Amygdala (tissue), 56 donors: Measurements from ENCODE around the gene NECTIN4.

ENCODE experiments used
- DNase-seq, 56 donors: peaks; one replicate each; lab custom pipeline; 2025; lab: John Stamatoyannopoulos, UW

Gene NECTIN4

DNA sequence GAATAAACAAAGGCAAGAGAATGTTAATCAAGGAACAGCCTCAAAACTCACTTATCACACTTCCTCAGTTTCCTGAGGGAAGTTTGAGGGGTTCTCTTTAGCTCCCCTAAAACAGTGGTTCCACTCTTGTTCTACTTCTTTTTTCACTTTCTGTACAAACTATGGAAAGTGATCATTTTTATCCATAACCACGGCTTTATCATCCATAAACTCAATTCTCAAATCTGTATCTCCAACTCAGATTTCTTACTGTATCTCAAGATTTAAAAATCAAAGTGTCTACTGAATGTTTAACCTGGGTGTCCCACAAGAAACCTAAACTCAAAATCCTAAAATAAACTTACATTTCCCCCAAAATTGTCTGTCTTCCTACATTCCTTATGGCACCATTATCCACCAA, 24.6 kb upstream of the NECTIN4 start:
- DNase-seq: no peak

DNA sequence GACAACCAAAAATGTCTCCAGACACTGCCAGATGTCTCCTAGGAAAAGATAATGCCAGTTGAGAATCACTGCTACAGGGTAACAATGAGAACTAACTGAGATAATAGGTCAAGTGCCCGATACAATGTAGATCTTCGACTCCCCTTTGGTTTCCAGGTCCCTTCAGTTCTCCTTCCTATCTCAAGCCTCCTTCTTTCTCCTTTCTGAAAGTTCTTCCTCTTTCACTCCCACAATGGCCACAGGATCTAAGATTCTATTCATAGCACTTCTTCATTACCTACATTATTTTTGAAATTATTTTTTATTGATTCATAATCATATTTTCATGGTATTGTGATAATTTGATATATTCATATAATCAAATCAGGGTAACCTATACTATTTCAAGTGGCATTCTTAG, 22.2 kb upstream of the NECTIN4 start:
- DNase-seq: no peak

DNA sequence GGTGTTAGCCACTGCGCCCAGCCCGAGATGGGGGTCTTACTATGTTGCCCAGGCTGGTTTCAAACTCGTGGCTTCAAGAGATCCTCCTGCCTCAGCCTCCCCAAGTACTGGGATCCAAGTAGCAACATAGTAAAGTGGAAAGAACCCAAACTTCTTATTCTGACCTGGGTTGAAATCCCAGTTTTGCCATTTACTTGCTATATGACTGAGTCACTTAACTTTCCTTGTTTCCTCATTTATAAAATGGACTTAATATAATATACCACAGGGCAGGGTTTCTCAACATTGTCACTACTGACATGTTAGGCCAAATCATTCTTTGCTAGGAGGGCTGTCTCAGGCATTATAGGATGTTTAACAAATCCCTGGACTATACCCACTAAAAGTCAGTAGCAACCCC, 21.8 kb upstream of the NECTIN4 start:
- DNase-seq: no peak

DNA sequence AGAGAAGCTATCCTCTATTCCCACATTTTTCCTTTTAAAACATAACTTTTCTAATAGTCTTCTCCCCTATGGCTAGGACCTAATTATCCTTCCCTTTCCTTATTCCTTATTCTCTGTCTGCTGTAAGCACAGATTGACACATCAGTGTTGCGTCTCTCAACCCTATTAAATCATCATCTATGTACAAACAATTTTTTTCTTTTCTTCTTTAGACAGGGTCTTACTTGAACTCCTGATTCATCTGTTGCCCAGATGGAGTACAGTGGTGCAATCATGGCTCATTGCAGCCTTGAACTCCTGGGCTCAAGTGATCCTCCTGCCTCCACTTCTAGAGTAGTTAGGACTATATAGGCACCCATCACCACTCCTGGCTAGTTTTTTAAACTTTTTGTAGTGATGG, 17.1 kb upstream of the NECTIN4 start:
- DNase-seq: no peak

DNA sequence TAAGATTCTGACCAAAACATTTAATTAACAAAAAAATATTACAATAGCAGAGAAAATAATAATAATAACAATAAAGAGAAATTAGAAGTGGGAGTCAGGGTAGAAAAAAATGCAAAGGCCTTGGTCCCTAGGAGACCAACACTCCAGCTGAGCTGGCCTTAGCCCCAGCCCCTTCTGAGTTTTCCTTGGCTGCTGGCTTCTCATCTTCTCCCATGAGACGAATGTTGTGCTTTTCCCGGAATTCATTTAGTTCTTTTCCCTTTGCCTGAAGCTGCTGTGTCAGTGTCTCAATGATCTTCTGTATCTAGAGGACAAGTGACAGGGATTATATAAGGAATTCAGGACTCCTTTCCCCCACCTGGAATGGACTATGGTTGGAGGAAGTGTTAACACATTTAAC, 11.2 kb upstream of the NECTIN4 start:
- DNase-seq: no peak

DNA sequence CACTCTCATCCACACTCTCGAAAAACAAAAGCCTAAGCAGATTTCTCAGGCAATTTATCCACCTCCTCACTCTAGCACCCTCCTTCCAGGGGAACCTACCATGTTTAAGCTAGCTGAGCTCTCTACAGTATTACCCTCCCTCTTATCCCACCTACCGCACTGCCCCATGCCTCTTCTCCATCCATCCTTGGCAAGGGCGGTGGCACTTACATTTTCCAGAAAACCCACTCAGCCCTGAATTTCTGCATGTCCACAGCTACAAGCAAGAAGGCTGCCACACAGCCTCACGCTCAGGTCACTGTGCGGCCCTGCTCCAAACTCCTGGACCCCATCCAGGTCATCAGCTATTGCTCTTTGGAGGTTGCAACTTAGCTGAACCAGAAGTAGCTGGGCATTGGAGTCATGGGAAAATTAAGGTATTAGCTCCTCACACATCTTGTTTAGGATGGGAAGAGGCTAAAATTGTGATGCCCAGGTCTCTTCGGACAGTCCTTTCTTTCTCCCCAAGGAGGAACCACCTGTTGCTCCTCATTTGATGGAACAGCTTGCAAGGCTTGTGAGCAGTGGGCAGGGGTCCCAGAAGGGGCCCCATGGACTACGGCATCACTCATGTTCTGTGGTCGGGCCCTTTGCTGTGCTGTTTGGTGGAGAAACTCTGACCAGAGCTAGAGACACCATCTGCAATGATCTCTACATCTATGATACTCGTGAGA, 9.9 kb upstream of the NECTIN4 start:
- no peak for DNase-seq

DNA sequence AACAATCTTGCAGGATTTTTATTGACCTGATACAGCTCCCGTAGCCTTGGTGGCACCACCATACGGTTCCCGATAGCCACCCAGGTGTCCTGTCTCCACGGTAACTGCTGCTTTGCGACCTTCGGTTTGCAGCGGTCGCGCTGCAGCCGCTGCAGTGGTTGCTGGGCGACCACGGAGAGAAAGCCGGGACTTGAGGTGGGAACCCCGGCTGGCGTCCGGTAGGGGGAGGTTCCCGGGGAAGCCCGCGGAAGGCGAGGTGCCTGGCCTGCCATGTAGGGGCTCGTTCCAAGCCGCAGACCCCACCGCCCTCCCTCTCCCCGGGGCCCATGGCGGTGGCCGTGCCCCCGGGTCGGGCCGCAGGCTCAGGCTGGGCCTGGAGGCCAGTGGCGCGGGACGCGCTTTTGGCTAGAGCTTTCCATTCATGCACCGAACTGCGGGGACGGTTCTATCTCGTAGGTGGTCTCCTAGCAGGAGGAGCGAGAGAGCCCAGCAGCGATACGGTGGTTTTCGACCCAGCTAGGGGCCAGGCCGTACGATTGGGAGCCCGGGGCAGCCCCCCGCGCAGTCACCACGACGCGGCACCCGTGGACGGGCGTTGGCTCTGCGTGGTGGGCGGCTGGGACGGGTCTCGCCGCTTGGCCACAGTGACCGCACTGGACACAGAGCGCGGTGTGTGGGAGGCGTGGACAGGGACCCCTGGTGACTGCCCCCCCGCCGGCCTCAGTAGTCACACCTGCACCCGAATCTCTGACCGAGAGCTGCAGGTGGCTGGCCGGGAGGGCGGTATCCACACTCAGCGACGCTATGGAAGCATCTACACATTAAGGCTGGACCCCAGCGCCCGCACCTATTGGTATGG, 9.1 kb upstream of the NECTIN4 start, which contains the start of gene KLHDC9:
KLHDC9 (plus strand) TSS at position 152 of the 859 bp plus-strand sequence; CDS start at position 327, 175 bp downstream.
- DNase-seq: peak in 53 of 56 donors; percentile 16 to 85 (median 67)

DNA sequence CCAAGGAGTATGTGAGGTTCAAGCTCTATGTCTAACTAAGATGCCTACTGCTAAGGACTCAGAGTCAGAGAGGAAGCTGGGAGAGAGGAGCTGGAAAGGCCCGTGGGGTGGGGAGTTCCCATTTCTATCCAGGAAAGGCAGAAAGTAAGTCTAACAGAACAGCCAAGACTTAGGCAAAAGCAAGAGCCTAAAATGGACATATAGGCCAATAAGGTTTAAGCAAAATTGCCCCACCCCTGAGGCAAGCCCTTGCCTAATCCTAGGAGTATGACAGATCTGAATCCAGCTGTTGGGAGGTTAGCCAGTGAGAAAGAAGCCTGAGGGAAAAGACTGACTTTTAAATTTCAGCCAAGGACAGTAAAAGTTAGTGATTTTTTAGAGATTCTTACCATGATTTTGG, 7.2 kb upstream of the NECTIN4 start:
- DNase-seq: no peak

DNA sequence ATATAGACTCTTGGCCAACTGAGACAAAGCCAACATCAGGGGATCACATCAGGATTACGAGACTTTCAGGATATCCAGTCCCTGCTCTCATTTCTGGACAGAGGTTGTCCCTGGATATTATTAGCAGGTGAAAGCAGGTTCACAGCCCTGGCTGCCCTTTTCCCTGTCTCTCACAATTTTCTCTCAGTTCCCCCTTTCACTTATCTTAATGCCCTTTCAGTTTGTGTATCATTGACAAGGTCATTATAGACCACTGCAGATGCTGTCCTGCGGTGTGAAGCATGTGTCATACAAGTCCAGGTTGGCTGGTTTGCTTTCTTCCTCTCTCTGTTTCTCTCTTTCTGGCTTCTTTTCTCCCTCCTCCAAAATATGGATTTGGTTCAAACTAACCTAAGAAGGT, 6.7 kb upstream of the NECTIN4 start:
- no peak for DNase-seq

DNA sequence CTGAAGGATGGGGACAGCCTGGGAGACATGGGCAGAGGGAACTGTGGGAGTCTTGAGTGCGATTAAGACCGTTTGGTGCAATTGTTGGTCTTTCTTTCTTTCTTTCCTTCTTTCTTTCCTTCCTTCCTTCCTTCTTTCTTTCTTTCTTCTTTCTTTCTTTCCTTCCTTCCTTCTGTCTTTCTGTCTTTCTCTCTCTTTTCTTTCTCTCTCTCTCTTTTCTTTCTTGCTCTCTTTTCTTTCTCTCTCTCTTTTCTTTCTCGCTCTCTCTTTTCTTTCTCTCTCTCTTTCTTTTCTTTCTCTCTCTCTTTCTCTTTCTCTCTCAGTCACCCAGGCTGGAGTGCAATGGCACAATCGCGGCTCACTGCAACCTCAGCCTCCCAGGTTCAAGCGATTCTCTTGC, 5.9 kb upstream of the NECTIN4 start:
- no peak for DNase-seq

DNA sequence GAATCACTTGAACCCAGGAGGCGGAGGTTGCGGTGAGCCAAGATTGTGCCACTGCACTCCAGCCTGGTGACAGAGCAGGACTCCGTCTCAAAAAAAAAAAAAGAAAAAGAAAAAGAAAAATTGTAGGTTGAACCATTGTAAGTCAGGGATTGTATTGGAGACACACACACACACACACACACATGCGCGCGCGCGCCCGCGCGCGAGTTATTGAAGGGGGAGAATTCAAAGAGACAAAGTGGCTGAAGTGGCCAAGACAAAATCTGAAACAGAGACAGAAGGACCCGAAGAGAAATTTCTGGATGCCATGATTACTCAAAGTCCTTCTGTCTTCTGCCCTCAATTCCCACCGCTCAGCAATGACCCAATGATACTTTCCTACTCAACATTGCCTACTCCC, 5.1 kb upstream of the NECTIN4 start:
- no peak for DNase-seq

DNA sequence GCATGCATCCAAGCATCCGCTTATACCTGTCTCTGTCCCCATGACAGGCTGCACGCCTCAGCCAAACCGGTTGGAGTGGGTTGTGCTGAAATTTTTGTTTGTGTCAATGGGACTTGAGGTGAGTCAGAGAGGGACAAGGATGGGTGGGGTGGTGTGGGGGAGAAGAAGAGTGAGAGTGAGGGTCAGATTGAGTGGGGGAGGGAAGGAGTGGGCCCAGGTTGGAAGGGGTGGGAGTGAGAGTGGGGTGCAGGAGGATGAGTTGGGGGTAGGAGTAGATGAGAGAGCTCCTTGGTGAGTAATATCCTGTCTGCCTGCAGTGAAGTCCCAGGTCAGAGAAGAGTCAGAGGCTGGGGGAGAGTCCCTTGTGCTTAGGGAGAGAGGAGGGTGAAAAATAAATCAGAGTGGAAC, 3.3 kb upstream of the NECTIN4 start:
- DNase-seq: no peak

DNA sequence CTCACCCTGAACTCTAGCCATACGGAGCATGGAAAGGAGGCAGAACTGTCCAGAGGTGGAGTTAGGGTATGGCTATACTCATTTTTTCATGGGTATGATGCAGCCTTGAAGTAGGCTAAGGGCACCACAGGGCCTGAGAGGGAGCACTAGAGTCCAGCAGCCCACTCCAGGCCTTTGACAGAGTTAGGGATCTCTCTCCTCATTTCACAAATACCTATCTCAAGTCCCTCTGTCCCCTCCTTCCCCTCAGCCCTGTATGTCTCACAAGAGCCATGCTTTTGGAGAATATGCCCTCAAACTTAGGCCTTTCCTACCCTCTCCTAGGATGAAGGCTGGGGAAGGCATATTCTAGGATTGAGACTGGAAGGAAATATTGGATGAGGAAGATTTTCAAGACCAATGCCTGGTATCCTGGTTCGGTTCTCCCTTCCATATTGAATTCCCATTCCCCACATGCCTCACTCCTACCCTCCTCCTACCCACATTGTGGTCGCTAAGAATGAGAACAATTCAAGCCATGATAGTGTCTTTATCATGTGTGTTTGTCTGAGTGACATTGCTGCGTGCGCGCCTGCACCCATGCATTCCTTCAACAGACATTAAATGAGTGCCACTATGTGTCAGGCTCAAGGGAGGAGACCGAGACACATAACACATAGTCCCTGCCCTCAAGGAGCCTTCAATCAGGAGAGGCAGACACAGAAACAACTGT, 2.6 kb upstream of the NECTIN4 start:
- DNase-seq: no peak

DNA sequence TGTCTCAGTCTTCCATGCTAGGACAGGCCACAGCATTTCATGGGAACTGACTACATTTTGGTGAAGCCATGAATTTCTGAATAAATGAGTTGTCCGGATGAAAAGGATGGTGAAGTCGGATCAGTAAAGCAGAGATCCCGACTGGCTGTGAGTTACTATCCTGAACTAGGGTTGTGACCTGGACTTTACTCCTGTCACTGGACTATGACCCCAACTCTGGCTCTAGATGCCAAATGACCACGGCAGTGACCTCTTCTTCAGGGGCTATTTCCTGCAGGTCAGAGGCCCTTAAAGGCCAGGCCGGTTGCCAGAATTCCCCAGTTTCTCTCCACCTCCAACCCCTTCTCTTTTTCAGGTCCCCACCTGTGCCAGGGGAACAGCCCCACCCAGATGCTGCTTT, 1.7 kb upstream of the NECTIN4 start:
- DNase-seq: no peak

DNA sequence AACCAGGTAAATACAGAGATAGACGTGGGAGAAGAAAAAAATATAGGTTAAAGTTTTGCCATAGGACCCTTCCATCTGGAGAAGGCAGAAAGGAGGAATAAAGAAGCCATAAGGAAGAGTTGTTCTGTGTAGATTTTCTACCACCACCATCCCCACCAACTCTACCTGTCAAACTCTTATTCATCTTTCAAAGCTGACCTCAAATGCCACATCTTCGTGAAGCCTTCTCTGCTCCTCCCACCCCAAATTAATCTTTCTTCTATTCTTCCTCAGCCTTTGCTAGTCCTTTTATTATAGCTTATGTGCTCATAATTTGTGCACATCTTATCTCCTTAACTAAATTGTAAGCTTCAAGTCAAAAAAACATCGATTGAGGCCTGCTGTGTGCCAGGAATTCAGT, 1.3 kb upstream of the NECTIN4 start:
- DNase-seq: no peak

DNA sequence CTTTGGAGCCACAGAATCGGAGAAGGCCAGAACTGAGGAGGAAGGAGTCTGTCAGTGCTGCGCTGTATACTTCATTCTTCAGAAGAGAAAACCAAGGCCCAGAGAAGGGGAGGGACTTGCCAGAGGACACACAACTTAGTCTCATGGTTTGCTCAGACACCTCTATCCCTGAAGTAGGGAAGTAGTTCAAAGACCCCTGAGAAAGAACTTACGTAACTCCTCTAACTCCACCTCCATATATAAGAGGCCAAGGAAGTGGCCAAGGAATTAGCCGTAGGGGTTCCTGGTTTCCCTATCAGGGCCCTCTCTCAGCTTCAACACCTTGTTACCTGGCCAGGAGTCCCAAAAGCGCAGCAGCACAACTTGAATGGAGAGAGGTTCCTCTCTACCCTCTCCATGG, 580 bp upstream of the NECTIN4 start:
- DNase-seq: no peak

DNA sequence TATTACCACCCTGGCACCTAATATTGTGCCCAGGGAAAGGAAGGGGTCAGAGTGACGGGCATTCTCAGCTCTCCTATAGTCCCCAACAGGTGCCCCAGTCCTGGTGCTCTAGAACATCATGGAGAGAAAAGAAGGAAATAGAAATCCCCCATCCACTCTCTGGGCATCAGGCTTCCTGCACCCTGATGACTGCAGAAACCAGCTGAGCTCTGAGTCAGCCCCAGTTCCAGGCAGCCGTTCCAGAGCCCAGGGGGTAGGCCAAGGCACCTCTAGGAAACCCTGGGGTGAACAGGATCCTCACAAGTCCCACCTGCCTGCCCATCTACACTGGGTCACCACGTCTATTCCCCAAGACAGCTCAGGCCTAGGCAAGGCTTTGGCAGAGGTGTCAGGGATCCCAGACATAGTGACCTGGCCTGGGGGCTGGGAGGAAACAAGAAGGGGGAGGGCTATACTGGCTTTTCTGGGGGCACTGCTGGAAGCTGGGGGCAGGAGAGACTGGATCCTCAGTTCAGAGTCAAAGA, 709 bp downstream of the NECTIN4 start:
- no peak for DNase-seq

DNA sequence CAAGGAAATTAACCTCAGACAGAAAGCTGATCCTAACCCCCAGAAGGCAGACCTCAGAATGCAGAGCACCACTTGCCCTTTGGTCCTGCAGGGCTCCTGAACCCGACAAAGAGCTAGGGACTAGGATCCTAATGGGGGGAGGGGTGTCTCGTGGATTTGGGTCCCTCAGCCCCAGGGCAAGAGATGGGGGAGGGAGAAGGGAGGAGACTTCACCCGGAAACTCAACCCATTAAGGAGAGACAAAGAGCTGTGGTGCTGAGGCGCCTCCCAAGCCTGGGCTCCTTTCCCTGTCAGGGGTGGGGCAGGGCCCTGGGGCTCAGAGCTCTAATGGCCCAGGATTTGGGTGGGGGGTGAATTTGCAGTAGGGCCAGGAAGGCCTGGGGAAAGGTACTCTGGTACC, 2.9 kb downstream of the NECTIN4 start:
- no peak for DNase-seq

DNA sequence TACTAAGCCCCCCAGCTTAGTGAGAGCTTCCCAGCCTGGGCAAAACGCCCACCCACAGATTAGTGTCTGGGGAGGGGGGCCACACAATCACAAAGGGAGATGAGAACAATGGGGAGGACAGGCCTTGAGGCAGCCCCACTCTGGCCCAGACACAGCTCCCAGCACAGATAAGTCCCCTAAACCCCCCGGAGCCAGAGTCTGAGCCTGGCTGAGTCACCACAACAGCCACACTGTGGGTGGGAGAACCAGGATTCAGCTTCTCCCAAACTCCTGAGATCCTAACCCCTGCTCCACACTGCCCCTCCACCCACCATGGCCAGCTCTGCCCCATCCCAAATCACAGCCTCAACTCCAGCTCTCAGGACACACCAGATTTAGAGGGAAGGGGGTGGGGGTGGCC, 4.2 kb downstream of the NECTIN4 start:
- DNase-seq: no peak

DNA sequence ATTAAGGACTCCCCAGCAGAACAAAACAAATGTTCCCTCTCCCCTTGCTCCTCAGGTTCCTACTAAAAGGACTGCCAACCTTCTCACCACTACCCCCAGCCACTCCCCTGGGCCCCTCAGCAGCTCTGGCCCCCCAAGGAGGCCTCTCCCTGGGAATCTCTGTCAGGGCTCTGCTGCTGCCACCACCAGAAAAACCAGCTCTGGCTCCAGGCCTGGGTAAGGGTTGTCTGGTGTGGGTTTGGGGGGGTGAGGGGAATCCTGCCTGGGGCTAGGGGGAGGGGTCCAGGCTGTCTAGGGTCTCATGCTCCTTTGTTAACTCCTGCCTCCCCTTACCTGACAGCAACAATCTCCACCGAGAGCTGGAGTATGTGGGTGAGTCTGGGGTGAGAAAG, 4.8 kb downstream of the NECTIN4 start:
- DNase-seq: no peak
